Ovary (tissue), 3 donors: ENCODE measurements around the gene TSPAN2.

Experiments
- POLR2A ChIP-seq: fragments of 450-650 bp; IDR thresholded peaks from one replicate; pipeline ENCODE4 v1.6.1; 2017; ENCODE audit warnings: antibody characterized with exemption, mild to moderate bottlenecking, moderate library complexity
- TF ChIP-seq, protein P1 (sequence below), 3 donors: fragments of 450-650 bp in 2 of 3; fragments of 200-600 bp in 1 of 3; IDR thresholded peaks; one replicate each; pipeline versions ENCODE4 v1.5.1 to v1.8.0; 2016 to 2022; ENCODE audit warnings: antibody characterized with exemption in 3 of 3, mild to moderate bottlenecking in 1 of 3
- donor health status: DM: no; HTN: no; CAD: no.

GRCh38 chr1:115051850-115052249 is 37.5 kb downstream of the TSPAN2 start:
- TF ChIP-seq POLR2A, result no peak
- TF ChIP-seq, protein P1, sequence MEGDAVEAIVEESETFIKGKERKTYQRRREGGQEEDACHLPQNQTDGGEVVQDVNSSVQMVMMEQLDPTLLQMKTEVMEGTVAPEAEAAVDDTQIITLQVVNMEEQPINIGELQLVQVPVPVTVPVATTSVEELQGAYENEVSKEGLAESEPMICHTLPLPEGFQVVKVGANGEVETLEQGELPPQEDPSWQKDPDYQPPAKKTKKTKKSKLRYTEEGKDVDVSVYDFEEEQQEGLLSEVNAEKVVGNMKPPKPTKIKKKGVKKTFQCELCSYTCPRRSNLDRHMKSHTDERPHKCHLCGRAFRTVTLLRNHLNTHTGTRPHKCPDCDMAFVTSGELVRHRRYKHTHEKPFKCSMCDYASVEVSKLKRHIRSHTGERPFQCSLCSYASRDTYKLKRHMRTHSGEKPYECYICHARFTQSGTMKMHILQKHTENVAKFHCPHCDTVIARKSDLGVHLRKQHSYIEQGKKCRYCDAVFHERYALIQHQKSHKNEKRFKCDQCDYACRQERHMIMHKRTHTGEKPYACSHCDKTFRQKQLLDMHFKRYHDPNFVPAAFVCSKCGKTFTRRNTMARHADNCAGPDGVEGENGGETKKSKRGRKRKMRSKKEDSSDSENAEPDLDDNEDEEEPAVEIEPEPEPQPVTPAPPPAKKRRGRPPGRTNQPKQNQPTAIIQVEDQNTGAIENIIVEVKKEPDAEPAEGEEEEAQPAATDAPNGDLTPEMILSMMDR (IDR thresholded peaks at IDR 0.05), result no peak
